A673 (cell line): ENCODE results near the gene TFCP2L1. TPM values are rescaled to one million over a fixed set of nuclear protein-coding genes. Genes with fewer than 3 reads are reported as not detected.

Source experiments
- BruUV-seq: library from RNA; stranded (reverse); fragments of 400-500 nt; replicated peaks from 2 replicates; lab custom pipeline; 2021; lab: Mats Ljungman, UMichigan
- CTCF ChIA-PET: fragments of 300-600 bp; sonication (Branson Sonifier 250); formaldehyde crosslinking; loops from one replicate; lab custom pipeline; 2022; ENCODE audit warnings: antibody characterized with exemption; lab: Charles Lee
- POLR2A ChIA-PET: fragments of 300-600 bp; sonication (Branson Sonifier 250); formaldehyde crosslinking; loops from one replicate; lab custom pipeline; 2022; ENCODE audit warnings: antibody characterized with exemption; ENCODE audit not compliant: low non-redundant PET; lab: Charles Lee
- DNase-seq: peaks from one replicate; pipeline ENCODE4 v3.0.0-alpha.2; 2015; ENCODE audit warnings: low spot score
- H3K27ac ChIP-seq: fragments of 200-600 bp; sonication (generic); 2 replicates; pipeline ENCODE4 v1.5.1; 2016; ENCODE audit warnings: mixed run types, low read depth, mild to moderate bottlenecking, mixed read lengths, antibody characterized with exemption, low read length; ENCODE audit not compliant: poor library complexity, severe bottlenecking
- H3K27me3 ChIP-seq: fragments of 200-600 bp; sonication (generic); replicated peaks from 2 replicates; pipeline ENCODE4 v1.6.1; 2017; ENCODE audit warnings: mixed run types, low read depth, mild to moderate bottlenecking, mixed read lengths, antibody characterized with exemption, low read length; ENCODE audit not compliant: insufficient read depth, poor library complexity
- H3K36me3 ChIP-seq: fragments of 200-600 bp; sonication (generic); 2 replicates; pipeline ENCODE4 v1.6.1; 2016; ENCODE audit warnings: mixed run types, mild to moderate bottlenecking, mixed read lengths, antibody characterized with exemption, low read length; ENCODE audit not compliant: insufficient read depth, poor library complexity, severe bottlenecking
- H3K4me1 ChIP-seq: fragments of 200-600 bp; sonication (generic); 2 replicates; pipeline ENCODE4 v1.6.1; 2017; ENCODE audit warnings: mixed run types, mild to moderate bottlenecking, mixed read lengths, antibody characterized with exemption, low read length; ENCODE audit not compliant: insufficient read depth, poor library complexity, severe bottlenecking
- H3K4me3 ChIP-seq: fragments of 200-600 bp; sonication (generic); 2 replicates; pipeline ENCODE4 v1.5.1; 2016; ENCODE audit warnings: low read depth, mixed run types, mild to moderate bottlenecking, mixed read lengths, low read length; ENCODE audit not compliant: poor library complexity, severe bottlenecking
- H3K9me3 ChIP-seq: fragments of 200-600 bp; sonication (generic); 2 replicates; pipeline ENCODE4 v1.6.1; 2016; ENCODE audit warnings: mixed run types, low read depth, mild to moderate bottlenecking, mixed read lengths, antibody characterized with exemption, low read length; ENCODE audit not compliant: poor library complexity, severe bottlenecking
- CTCF ChIP-seq: fragments of 300-800, 200-600 bp; sonication (generic); conservative IDR thresholded peaks from 2 replicates; pipeline ENCODE4 v1.5.1; 2017; ENCODE audit warnings: low read depth, mild to moderate bottlenecking, antibody characterized with exemption, low read length, moderate library complexity, mixed read lengths
- EZH2 ChIP-seq: fragments of 200-600 bp; sonication (generic); IDR thresholded peaks from 2 replicates; pipeline ENCODE4 v1.6.1; 2017; ENCODE audit warnings: borderline replicate concordance, low read depth, mild to moderate bottlenecking, mixed read lengths, antibody characterized with exemption, low read length; ENCODE audit not compliant: poor library complexity, severe bottlenecking
- intact Hi-C: fragments of 100-400 bp; cut with micrococcal nuclease; formaldehyde crosslinking; loops from one replicate; pipeline ENCODE4 v1.10.0; 2022; ENCODE audit not compliant: unreplicated experiment
- total RNA-seq: library from RNA; stranded (reverse); gene quantifications from 2 replicates; pipeline ENCODE4 v1.2.3, GENCODE V29; 2021

TFCP2L1 gene
- total RNA-seq, 1 experiment from 2014 or later = not detected

GRCh38 chr2:121330921-121331320 lies 45.9 kb upstream of the TFCP2L1 start:
- POLR2A ChIA-PET = no interaction called here

GRCh38 chr2:121329786-121330185 lies 44.8 kb upstream of the TFCP2L1 start:
- CTCF ChIA-PET = no interaction called here
- TF ChIP-seq CTCF (no peak), EZH2 (no peak)
- no peaks in the 10 kb centered on the region for H3K36me3 ChIP-seq
- H3K4me1 ChIP-seq = no peaks in the 10 kb centered on the region
- BruUV-seq = no TSS peak
- POLR2A ChIA-PET = no interaction called here
- H3K27ac ChIP-seq = no peak overlapping the region
- intact Hi-C loops = no loop called here
- H3K4me3 ChIP-seq = no peak overlapping the region
- DNase-seq = no peak
- no peaks in the 10 kb centered on the region for H3K9me3 ChIP-seq
- no peaks in the 10 kb centered on the region for H3K27me3 ChIP-seq

More at GRCh38 chr2:121330921-121331320, 45.9 kb upstream of the TFCP2L1 start:
- intact Hi-C loops = no loop called here
- Histone ChIP-seq H3K27me3 (no peaks in the 10 kb centered on the region), H3K27ac (no peak overlapping the region), H3K4me3 (no peak overlapping the region), H3K9me3 (no peaks in the 10 kb centered on the region), H3K4me1 (peaks cover 1% of the 10 kb centered on the region), H3K36me3 (no peaks in the 10 kb centered on the region)
- DNase-seq = no peak
- CTCF ChIA-PET = no interaction called here
- BruUV-seq = no TSS peak
- TF ChIP-seq CTCF (no peak), EZH2 (no peak)

GRCh38 chr2:121326628-121327027 lies 41.6 kb upstream of the TFCP2L1 start:
- no peaks in the 10 kb centered on the region for H3K36me3 ChIP-seq
- H3K4me3 ChIP-seq = no peak overlapping the region
- no peak overlapping the region for H3K27ac ChIP-seq
- H3K4me1 ChIP-seq = no peaks in the 10 kb centered on the region
- intact Hi-C loops = no loop called here
- ChIA-PET POLR2A (no interaction called here), CTCF (no interaction called here)
- no peak for DNase-seq
- BruUV-seq = no TSS peak
- no peaks in the 10 kb centered on the region for H3K9me3 ChIP-seq
- no peaks in the 10 kb centered on the region for H3K27me3 ChIP-seq
- TF ChIP-seq CTCF (no peak), EZH2 (no peak)
